Epithelial cell of proximal tubule (primary cell): Measurements from ENCODE around the gene MCTP2. TPM values are rescaled to one million over a fixed set of nuclear protein-coding genes. Genes with fewer than 3 reads are reported as not detected.
"Not testable (repeated sequence)": the region's sequence is repeated elsewhere in the genome, so short reads cannot be mapped to it uniquely, and the experiment has no call there.

Experiments used
- DNase-seq: peaks from one replicate; pipeline ENCODE4 v3.0.0-alpha.2; 2011; ENCODE audit warnings: low read depth
- H3K4me3 ChIP-seq: 2 replicates; pipeline ENCODE4 v1.5.1; 2011; ENCODE audit warnings: low read depth, mild to moderate bottlenecking, low read length
- total RNA-seq: library from RNA; depleted of rRNA; stranded (reverse); fragments of >200 nt; gene quantifications from 2 replicates; pipeline ENCODE4 v1.2.3, GENCODE V29; 2015
- TF ChIP-seq, protein P1 (sequence below): conservative IDR thresholded peaks from 2 replicates; pipeline ENCODE4 v1.5.1; 2012; ENCODE audit warnings: low read depth, mild to moderate bottlenecking, low read length

The MCTP2 gene
- total RNA-seq, 1 donor from 2014 or later, result 7.5 TPM

- TF ChIP-seq, protein P1, sequence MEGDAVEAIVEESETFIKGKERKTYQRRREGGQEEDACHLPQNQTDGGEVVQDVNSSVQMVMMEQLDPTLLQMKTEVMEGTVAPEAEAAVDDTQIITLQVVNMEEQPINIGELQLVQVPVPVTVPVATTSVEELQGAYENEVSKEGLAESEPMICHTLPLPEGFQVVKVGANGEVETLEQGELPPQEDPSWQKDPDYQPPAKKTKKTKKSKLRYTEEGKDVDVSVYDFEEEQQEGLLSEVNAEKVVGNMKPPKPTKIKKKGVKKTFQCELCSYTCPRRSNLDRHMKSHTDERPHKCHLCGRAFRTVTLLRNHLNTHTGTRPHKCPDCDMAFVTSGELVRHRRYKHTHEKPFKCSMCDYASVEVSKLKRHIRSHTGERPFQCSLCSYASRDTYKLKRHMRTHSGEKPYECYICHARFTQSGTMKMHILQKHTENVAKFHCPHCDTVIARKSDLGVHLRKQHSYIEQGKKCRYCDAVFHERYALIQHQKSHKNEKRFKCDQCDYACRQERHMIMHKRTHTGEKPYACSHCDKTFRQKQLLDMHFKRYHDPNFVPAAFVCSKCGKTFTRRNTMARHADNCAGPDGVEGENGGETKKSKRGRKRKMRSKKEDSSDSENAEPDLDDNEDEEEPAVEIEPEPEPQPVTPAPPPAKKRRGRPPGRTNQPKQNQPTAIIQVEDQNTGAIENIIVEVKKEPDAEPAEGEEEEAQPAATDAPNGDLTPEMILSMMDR, result no peak
Observed at GRCh38 chr15:94253742-94254141, 22.4 kb downstream of the MCTP2 start.

GRCh38 chr15:94255540-94255939, 24.2 kb downstream of the MCTP2 start:
- TF ChIP-seq, protein P1, result no peak
- no peak for DNase-seq
- H3K4me3 ChIP-seq, result no peak overlapping the region

More at GRCh38 chr15:94253742-94254141, 22.4 kb downstream of the MCTP2 start:
- H3K4me3 ChIP-seq, result no peak overlapping the region
- DNase-seq, result no peak

DNA sequence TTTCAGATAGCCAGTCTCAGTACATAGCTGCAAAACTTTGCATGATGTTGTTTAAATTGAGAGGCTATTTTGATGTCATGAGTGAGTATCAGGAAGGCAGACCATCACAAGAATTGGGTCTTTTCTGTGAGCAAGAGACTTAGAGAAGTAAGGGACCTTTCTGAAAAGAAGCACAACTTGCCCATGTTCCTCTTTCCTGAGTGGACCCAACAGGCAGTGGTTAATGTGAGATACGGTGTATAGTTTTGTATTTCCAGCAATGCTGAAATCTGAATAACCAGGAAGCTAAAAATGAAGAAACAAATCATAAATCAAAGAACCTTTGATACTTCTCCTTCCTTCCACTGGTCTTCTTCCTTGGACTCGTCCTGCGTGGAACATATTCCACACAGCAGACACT, 25.1 kb downstream of the MCTP2 start:
- TF ChIP-seq, protein P1, result no peak
- no peak for DNase-seq
- H3K4me3 ChIP-seq, result no peak overlapping the region

GRCh38 chr15:94257776-94258175, 26.4 kb downstream of the MCTP2 start:
- H3K4me3 ChIP-seq, DNase-seq: not testable (repeated sequence)

- DNase-seq, result no peak
- no peak overlapping the region for H3K4me3 ChIP-seq
- TF ChIP-seq, protein P1, result no peak
Observed at GRCh38 chr15:94258246-94258645, 26.9 kb downstream of the MCTP2 start.

DNA sequence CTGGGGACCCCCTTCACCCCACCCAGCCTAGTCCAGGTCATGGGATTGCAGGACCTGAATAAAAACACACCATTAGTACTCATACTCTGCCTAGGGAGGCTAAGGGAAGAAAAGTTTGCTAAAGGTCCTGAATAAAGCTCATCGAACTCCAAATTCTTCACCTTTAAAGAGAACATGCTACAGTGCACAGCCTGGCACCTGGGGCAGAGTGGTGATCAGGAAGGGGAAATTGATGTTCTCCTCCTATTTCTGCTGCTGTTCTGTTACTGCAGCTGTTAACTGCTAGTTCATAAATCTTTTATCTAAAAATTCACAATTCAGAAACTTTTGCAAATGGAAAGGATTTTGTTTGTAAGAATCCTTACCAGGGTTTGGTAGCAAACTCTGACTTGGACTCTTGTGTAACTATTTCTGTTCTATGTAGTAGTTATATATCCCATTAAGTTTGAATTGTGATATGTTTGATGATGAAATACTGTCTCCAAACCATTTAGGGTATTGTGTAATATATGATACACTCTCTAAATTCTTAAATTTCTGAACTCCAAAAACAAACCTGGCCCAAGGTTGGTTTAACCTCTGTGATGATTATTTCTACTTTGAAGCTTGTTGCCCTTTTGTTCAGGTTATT, 27.9 kb downstream of the MCTP2 start:
- no peak for DNase-seq
- TF ChIP-seq, protein P1, result no peak
- H3K4me3 ChIP-seq, result no peak overlapping the region

DNA sequence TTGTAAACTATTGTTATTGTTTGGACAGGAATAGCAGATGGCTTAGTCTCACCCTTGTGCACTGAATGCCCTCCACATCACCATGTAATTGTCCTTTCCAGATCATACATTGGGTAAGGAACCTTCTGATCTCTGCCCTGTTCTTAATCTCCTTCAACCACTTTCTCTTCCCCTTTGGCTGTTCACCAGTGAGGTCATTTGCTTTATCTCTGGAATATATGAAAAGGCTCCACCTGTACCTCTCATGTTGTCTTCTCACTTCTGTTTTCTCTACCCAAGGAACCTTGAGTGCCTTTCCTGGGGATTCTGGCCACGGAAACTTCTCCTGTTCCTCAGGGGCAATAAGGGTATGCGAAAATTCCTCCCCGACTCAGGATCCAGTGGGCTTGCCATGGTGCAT, 28.5 kb downstream of the MCTP2 start:
- H3K4me3 ChIP-seq, result no peak overlapping the region
- TF ChIP-seq, protein P1, result no peak
- no peak for DNase-seq

DNA sequence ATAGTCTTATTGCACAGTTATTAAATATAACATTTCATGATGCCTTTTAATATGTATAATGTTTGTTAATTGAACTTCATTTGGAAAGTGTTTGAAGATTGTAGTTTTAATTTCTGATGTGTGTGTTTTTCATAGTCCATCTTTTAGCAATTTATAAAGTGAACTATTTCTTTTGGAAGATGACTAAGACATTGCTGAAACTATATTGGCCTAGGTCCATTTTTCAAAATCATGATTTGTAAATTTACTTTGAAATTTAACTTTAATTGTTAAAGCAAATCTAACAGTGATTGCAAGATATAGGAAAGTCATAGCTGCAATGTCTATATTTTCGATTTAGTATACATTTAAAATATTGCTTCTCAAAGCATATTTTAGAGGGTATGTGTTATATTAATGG, 30.8 kb downstream of the MCTP2 start:
- no peak for DNase-seq
- H3K4me3 ChIP-seq, result no peak overlapping the region
- TF ChIP-seq, protein P1, result no peak
